Fibroblast of skin of right quadriceps (primary cell): Measurements from ENCODE around the gene SLC25A38.
"Not testable (repeated sequence)": the region's sequence is repeated elsewhere in the genome, so short reads cannot be mapped to it uniquely, and the experiment has no call there.

Experiments used
- DNase-seq: peaks from one replicate; pipeline ENCODE4 v3.0.0-alpha.2; 2013

Gene SLC25A38

DNA sequence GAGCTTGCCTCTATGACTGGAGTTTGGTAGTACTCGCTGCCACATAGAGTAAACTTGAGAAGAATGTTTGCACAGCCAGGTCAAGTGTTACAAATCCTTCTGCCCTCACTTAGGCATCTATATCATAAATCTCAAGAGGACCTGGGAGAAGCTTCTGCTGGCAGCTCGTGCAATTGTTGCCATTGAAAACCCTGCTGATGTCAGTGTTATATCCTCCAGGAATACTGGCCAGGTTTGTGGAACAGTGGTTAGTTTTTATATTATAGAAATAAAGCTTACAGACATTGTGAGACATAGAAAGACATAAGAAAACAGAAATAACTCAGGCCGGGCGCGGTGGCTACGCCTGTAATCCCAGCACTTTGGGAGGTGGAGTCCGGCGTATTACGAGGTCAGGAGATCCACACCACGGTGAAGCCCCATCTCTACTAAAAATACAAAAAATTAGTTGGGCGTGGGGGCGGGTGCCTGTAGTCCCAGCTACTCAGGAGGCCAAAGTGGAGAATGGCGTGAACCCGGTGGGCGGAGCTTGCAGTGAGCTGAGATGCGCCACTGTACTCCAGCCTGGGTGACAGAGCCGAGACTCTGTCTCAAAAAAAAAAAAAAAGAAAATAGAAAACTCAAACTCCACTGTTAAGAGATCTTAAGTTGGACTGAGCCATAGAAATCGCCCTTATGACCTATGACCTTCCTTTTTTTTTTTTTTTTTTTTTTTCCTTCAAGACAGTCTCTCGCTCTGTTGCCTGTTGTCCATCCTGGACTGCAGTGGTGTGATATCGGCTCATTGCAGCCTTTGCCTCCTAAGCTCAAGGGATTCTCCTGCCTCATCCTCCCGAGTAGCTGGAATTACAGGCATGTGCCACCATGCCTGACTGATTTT, 25.6 kb downstream of the SLC25A38 start:
- no peak for DNase-seq

GRCh38 chr3:39409514-39410136, 26.5 kb downstream of the SLC25A38 start:
- DNase-seq: no peak

GRCh38 chr3:39410893-39411292, 27.7 kb downstream of the SLC25A38 start:
- DNase-seq: no peak

GRCh38 chr3:39412668-39413260, 29.6 kb downstream of the SLC25A38 start:
- DNase-seq: no peak

DNA sequence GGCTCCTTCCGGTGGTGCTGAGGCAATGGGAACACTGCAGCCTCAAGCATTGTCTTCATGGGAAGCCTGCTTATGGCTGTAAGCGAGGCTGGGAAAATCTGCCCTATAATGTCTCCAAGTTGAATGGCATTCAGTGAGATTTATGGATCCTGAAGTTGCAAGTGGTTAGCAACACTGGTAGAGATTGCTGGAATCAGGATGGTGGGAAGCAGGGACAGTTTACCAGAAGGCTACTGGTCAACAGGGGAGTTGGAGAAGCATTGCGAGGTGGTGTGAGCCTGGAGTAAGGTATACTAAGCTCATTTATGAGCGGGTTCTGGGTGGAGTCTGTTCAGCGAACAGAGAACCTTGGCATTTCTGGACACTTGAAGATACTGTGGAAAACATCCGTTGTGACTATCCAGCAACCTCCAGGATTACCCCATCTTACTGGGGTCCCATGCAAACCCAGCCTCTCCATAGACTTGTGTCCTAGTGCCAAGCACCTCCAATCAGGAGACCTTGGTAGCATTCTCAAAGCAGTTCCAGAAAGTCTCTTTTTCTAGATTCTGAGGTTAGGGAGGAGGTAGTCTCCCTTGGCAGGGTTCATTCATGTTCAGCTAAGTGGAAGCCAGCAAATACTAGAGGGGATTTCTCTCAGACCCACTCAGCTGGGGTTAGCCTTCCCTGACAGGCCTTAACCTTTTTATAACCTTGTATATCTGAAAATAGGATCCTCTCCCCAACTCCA, 30.7 kb downstream of the SLC25A38 start:
- peak; percentile 12 for DNase-seq

- DNase-seq: peak; percentile 17
These were observed 31.3 kb downstream of the SLC25A38 start for GRCh38 chr3:39414421-39414907.

GRCh38 chr3:39415302-39415701, 32.1 kb downstream of the SLC25A38 start:
- not testable (repeated sequence) for DNase-seq

DNA sequence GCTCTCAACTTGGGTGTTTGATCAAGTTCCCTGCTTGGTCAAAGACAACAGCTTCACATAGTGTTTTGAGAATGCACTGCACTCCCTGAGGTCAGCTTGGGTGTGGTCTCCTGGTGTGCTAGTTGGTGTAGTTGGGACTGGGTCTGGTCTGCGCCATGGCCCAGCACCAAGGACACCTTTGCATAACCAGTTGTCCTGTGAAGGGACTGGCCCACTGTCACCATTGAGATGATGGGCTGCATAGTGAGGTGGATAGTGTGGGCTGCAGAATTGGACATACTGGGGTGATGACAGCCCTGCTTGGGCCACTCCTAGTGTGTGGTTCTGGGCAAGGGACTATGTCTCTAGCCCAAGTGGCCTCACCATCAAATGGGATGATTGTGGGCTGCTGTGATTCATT, 32.8 kb downstream of the SLC25A38 start:
- no peak for DNase-seq

GRCh38 chr3:39416998-39417397, 33.8 kb downstream of the SLC25A38 start:
- not testable (repeated sequence) for DNase-seq

- not testable (repeated sequence) for DNase-seq
These were observed 35.5 kb downstream of the SLC25A38 start for GRCh38 chr3:39418556-39419225.

DNA sequence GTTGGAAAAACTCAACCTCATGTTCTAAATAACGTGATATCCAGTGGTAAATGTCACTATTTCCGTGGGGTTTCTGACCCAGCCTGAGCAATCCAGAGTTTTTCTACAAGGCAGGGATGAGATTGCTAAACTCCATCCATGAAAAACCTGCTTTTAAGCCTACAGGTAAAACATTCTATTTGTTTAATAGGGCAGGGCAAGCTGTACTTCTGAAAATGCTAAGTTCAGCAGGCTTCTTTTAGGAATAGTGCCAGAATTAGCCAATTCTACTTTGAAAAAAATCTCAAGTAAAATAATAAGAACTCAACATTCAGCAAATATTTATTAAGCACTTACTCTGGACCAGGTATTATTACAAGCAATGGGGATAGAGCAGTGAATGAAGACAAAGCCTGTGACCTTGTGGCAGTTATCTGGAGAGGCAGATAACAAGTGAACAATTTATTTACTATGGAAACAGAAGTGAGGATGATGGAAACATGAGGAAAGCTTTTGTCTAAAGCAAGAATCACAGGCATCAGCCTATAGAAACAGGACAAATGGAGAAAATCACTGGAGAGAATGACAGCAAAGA, 36.7 kb downstream of the SLC25A38 start:
- DNase-seq: no peak

GRCh38 chr3:39420543-39420942, 37.4 kb downstream of the SLC25A38 start:
- no peak for DNase-seq

DNA sequence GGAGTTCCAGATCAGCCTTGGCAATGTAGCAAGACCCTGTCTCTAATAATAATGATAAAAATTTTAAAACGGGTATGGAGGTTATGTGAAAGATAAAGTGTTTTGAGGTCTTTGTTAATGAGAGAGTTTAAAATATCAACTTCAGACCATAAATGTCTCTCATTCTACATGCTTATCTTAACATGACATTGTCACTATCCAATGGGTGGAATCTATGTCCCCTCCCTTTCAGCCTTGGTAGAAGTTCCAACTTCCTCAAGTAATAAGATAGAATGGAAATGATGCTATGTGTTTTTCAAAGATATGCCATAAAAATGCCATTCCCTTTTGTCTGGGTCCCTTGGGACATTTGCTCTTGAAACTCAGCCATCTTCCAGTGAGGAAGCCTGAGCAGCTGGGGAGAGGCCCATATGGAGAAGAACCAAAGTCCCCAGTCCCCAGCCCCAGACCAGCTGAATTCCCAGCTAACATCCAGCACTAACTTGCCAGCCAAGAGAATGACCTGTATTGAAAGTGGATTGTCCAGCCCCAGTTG, 40.3 kb downstream of the SLC25A38 start:
- DNase-seq: no peak

- no peak for DNase-seq
These were observed 43.1 kb downstream of the SLC25A38 start for GRCh38 chr3:39426312-39426711.

DNA sequence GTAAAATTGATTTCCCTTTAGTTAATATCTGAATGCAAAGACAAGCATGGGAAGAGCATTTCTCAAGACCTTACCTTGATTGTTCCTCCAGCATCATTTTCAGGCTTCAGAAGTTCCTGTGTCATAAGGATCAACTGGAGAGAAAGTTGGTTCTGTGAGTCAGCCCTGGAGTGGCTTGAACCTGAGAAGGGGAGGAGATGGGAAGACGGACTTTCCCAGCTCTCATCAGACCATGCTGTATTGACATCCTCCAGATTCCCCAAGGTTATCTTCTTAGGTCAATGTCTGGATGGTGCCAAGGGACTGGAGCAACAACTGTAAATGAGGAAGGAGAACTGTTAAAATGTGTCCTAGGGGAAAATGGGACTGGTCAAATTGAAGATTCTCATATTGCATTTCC, 44.3 kb downstream of the SLC25A38 start:
- DNase-seq: no peak

DNA sequence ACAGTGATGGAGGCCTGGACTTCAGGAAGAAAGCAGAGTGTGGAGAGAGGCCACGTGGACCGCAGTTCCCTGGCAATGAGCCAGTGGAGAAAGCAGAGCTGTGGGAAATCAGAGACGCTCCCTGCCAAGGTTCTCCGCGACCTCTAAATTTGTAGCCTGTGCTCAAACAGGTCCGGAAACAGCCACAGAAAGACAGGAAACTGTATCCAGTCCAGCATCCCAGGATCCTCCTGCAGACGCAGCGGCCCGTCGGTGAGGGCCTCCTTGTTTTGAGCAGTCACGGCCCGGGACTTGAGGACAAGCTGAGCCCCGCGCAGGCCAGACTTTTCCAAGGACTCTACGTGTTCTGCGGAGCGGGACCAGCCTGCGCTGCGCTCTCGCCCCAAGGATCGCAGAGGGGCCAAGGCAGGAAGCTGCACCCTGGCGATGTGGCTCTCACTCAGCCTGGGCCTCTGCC, 45.6 kb downstream of the SLC25A38 start:
- DNase-seq: no peak

- DNase-seq: no peak
These were observed 46.3 kb downstream of the SLC25A38 start for GRCh38 chr3:39429466-39429865.

- no peak for DNase-seq
These were observed 49.2 kb downstream of the SLC25A38 start for GRCh38 chr3:39432342-39432741.

DNA sequence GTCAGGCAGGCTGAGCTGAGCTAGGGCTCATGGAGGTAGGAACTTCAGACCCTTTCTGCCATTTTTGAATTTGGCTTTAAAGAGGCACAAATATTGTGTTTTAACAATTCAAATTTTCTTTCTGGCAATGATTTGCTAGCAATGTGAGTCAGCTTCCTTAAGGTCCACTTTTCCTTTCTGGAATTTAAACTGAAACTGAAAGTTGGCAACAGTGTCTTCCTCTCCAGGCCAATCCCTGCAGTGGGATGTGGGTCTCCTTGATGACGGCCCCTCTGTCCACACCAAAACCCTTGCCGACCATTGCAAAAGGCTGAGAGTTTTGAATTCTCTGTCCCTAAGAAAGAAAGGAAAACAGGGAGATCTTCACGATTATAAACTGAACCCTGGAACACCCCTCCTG, 50.5 kb downstream of the SLC25A38 start:
- DNase-seq: peak; percentile 38

GRCh38 chr3:39434574-39434973, 51.4 kb downstream of the SLC25A38 start:
- DNase-seq: peak; percentile 22

GRCh38 chr3:39435006-39435748, 52.0 kb downstream of the SLC25A38 start:
- no peak for DNase-seq
